IPS-20b (cell line): ENCODE data around the gene PTPRE.

Source experiments
- H3K27ac ChIP-seq: one replicate; pipeline ENCODE4 v1.5.1; 2013; ENCODE audit warnings: low read length
- H3K27me3 ChIP-seq: 2 replicates; pipeline ENCODE4 v1.6.1; 2013; ENCODE audit warnings: mild to moderate bottlenecking, low read length, inconsistent platforms; ENCODE audit not compliant: insufficient read depth
- H3K36me3 ChIP-seq: 2 replicates; pipeline ENCODE4 v1.6.1; 2013; ENCODE audit warnings: low read depth, mild to moderate bottlenecking, inconsistent platforms, low read length, moderate library complexity; ENCODE audit not compliant: insufficient read depth
- H3K4me1 ChIP-seq: 2 replicates; pipeline ENCODE4 v1.6.1; 2013; ENCODE audit warnings: mild to moderate bottlenecking, control low read depth, inconsistent platforms, low read length, moderate library complexity; ENCODE audit not compliant: insufficient read depth
- H3K4me3 ChIP-seq: 2 replicates; pipeline ENCODE4 v1.5.1; 2013; ENCODE audit warnings: mild to moderate bottlenecking, low read length, inconsistent platforms
- H3K9ac ChIP-seq: 2 replicates; pipeline ENCODE4 v1.6.1; 2013; ENCODE audit warnings: low read depth, mild to moderate bottlenecking, inconsistent platforms, low read length, moderate library complexity
- H3K9me3 ChIP-seq: 2 replicates; pipeline ENCODE4 v1.6.1; 2013; ENCODE audit warnings: mild to moderate bottlenecking, low read depth, low read length, inconsistent platforms; ENCODE audit not compliant: insufficient read depth

Gene PTPRE

DNA sequence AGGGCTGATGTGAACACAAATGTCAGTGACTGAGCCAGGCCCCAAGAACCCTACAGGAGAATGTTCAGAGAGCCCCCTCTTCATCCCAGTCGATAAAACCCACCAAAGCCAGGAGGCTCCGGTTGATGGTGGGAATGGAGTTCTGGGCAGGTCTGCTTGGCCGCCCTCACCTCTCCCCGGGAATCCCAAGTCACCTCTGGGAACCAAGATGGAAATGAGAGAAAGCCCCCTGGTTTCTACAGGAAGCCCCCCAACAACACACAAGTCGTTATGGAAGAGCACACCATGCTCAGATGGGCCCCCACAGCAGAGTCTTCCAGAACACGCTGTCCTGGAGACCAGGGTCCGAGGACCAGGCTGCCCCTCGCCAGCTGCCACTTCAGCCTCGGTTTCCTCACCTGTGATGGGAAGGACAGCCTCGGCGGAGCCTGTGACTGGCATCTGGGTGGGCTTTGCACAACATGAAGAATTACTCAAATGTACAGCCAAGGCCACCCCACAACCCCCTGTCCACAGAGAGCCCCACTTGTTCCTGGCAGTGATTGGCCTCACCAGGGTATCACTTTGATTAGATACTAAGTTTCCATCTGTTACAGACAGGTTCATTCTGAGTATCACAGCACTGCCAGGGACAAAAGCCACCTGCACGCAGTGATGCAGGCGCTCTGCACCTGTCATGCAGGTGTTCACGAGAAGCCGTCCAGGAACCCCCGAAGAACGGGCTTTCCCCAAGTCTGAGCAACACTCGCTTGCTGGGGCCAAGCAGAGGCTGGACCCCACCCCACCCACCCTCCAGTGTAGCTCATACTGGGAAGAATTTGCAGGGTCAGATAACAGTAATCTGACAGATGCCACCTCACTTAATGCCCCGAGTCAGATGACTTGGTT, 161.7 kb downstream of the PTPRE start:
- Histone ChIP-seq H3K4me3 (no peak overlapping the region), H3K9ac (no peak overlapping the region), H3K4me1 (peaks cover 3% of the 10 kb centered on the region; the same call in 1 of the 2 replicates), H3K9me3 (no peaks in the 10 kb centered on the region), H3K36me3 (no peaks in the 10 kb centered on the region), H3K27ac (no peak overlapping the region), H3K27me3 (peaks cover 10% of the 10 kb centered on the region; the same call in 1 of the 2 replicates)

- Histone ChIP-seq H3K4me3 (0 out of 2 replicates have a peak overlapping the region, but pooled peaks have one; percentile 24), H3K27ac (no peak overlapping the region), H3K27me3 (peaks cover 10% of the 10 kb centered on the region; the same call in 1 of the 2 replicates), H3K4me1 (no peaks in the 10 kb centered on the region), H3K36me3 (no peaks in the 10 kb centered on the region), H3K9me3 (no peaks in the 10 kb centered on the region), H3K9ac (no peak overlapping the region)
These were observed 162.6 kb downstream of the PTPRE start for GRCh38 chr10:128069351-128070051.

GRCh38 chr10:128070161-128070560, 163.3 kb downstream of the PTPRE start:
- Histone ChIP-seq H3K36me3 (no peaks in the 10 kb centered on the region), H3K27me3 (peaks cover 10% of the 10 kb centered on the region; the same call in 1 of the 2 replicates), H3K9me3 (no peaks in the 10 kb centered on the region), H3K27ac (no peak overlapping the region), H3K9ac (no peak overlapping the region), H3K4me3 (no peak overlapping the region), H3K4me1 (no peaks in the 10 kb centered on the region)

DNA sequence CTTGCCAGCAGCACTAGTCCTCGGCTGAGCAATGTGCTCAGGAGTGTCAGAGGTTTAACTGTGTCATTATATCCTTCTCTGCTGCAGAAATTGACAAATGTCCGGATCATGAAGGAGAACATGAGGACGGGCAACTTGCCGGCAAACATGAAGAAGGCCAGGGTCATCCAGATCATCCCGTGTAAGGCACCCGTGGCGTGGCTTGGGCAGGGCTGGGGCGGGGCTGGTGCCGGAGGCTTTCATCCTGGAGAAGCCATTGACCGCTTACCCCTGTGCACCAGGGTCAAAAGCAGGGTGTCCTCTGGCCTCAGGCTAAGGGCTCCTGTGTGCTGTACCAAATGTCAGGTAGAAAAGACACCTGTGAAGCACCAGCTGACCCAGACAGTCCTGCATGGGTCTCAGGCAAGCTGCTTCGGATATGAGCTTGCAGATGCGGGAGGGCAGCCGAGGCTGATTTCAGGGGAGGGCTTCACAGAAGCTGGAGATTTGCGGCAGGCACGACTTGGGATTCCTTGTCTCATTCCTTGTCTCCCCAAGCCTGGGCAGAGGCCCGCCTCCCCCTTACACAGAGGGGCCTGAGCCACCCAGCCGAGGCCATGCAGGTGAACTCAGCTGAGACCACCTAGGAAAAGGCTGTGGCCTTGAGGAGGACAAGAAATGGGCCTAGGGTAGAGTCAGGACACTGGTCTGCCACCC, 164.0 kb downstream of the PTPRE start:
- Histone ChIP-seq H3K4me3 (no peak overlapping the region), H3K27me3 (peaks cover 10% of the 10 kb centered on the region; the same call in 1 of the 2 replicates), H3K36me3 (no peaks in the 10 kb centered on the region), H3K27ac (no peak overlapping the region), H3K9ac (no peak overlapping the region), H3K4me1 (no peaks in the 10 kb centered on the region), H3K9me3 (no peaks in the 10 kb centered on the region)

- H3K9me3 ChIP-seq = no peaks in the 10 kb centered on the region
- peaks cover 10% of the 10 kb centered on the region; the same call in 1 of the 2 replicates for H3K27me3 ChIP-seq
- H3K4me3 ChIP-seq = no peak overlapping the region
- H3K4me1 ChIP-seq = no peaks in the 10 kb centered on the region
- H3K9ac ChIP-seq = no peak overlapping the region
- H3K27ac ChIP-seq = no peak overlapping the region
- no peaks in the 10 kb centered on the region for H3K36me3 ChIP-seq
These were observed 164.5 kb downstream of the PTPRE start for GRCh38 chr10:128071417-128071782.

DNA sequence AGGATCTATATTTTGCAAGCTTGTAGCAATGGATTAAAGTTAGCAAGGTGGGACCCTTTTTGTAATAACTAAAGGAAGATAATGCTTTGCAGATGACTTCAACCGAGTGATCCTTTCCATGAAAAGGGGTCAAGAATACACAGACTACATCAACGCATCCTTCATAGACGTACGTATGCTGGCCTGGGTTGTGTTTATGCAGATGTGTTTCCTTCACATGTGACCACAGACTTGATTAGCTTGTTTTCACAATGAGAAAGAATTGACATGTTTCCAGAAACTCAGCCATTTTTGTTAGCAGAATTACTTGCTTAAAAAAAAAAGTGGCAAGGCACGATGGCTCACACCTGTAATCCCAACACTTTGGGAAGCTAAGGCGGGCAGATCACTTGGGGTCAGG, 165.1 kb downstream of the PTPRE start:
- peaks cover 10% of the 10 kb centered on the region; the same call in 1 of the 2 replicates for H3K27me3 ChIP-seq
- no peak overlapping the region for H3K4me3 ChIP-seq
- no peaks in the 10 kb centered on the region for H3K36me3 ChIP-seq
- H3K9me3 ChIP-seq = no peaks in the 10 kb centered on the region
- no peaks in the 10 kb centered on the region for H3K4me1 ChIP-seq
- no peak overlapping the region for H3K27ac ChIP-seq
- no peak overlapping the region for H3K9ac ChIP-seq

DNA sequence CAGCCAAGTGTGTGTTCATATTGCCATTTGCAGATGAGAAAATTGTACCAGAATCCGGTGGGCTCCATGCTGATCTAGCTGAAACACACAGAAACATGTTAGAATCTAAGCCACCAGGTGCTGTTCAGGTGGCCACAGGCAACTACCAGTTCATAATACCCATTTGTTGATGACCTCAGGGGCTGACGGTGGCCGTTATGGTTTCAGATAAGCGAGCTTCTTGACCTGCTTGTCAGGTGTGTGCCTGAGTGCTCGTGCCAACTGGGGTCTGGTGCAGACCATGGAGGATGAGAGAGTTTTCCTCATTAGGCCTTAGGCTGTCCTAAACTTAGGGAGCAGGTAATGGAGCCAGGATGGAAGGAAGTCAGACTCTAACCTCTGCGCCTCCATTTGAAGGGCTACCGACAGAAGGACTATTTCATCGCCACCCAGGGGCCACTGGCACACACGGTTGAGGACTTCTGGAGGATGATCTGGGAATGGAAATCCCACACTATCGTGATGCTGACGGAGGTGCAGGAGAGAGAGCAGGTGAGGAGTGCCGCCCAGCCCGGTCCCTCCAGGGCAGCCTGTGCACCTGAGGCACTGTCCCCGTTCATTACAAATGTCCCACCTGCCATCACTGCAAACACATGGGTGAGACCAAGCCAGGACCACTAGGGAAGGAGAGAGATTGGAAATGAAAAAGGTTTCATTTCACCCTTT, 166.2 kb downstream of the PTPRE start:
- Histone ChIP-seq H3K9ac (no peak overlapping the region), H3K36me3 (no peaks in the 10 kb centered on the region), H3K4me3 (no peak overlapping the region), H3K27ac (no peak overlapping the region), H3K27me3 (peaks cover 10% of the 10 kb centered on the region; the same call in 1 of the 2 replicates), H3K9me3 (no peaks in the 10 kb centered on the region), H3K4me1 (no peaks in the 10 kb centered on the region)

DNA sequence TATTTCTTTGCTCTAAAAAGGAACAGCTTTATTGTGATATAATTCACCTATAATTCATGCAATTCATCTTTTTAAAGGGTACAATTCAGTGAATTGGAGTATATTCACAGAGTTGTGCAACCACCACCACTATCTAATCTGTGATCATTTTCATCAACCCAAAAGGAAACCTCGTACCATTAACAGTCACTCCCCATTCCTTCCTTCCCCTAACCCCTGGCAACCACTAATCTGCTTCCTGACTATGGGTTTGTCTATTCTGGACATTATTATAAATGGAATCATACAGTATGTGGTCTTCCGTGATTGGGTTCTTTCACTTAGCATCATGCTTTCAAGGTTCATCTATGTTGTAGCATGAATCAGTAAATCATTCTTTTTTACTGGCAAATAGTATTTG, 167.0 kb downstream of the PTPRE start:
- Histone ChIP-seq H3K27ac (no peak overlapping the region), H3K4me3 (no peak overlapping the region), H3K4me1 (no peaks in the 10 kb centered on the region), H3K36me3 (no peaks in the 10 kb centered on the region), H3K27me3 (peaks cover 10% of the 10 kb centered on the region; the same call in 1 of the 2 replicates), H3K9me3 (no peaks in the 10 kb centered on the region), H3K9ac (no peak overlapping the region)

DNA sequence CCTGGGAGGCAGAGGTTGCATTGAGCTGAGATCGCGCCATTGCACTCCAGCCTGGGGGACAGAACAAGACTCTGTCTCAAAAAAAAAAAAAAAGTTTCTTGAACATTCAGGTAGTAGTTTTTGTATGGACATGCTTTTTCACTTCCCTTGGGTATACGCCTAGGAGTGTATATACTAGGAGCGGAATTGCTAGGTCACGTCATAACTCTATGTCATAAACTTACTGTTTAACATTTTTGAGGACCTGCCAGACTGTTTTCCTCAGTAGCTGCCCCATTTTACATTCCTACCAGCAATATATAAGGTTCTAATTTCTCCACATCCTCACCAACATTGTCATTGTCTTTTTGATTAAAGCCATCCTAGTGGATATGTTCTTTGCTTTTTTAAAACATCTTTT, 167.7 kb downstream of the PTPRE start:
- H3K9me3 ChIP-seq = no peaks in the 10 kb centered on the region
- H3K27me3 ChIP-seq = peaks cover 9% of the 10 kb centered on the region; the same call in 1 of the 2 replicates
- H3K9ac ChIP-seq = no peak overlapping the region
- no peak overlapping the region for H3K27ac ChIP-seq
- no peaks in the 10 kb centered on the region for H3K4me1 ChIP-seq
- H3K4me3 ChIP-seq = no peak overlapping the region
- no peaks in the 10 kb centered on the region for H3K36me3 ChIP-seq

DNA sequence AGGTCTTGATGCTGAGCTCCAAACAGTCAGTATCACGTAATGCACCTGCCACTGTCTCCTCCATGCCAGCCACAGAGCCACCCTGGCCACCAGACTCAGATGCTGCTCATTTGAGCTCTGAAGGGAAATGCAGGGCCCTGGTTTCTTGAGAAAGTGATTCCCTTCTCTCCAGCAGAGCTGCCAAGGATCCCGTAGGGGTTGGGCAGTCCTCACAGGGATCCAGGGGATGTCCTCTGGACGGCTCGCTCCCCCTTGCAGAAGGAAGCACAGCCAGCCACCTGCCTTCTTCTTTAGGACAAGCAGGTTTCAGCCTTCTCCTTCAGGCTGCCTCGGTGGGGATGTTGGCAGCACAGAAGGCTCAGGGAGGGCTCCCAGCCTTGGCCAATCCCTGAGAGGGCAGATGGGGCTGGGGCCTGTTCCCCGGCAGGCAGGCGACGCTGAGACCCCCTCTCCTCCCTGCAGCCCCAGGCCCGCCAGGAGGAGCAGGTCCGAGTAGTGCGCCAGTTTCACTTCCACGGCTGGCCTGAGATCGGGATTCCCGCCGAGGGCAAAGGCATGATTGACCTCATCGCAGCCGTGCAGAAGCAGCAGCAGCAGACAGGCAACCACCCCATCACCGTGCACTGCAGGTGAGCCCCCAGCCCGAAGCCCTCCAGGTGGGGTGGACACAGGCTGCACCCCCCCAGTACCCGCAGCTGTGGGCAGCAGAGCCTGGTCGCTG, 170.4 kb downstream of the PTPRE start:
- no peaks in the 10 kb centered on the region for H3K27me3 ChIP-seq
- no peak overlapping the region for H3K27ac ChIP-seq
- H3K9me3 ChIP-seq = no peaks in the 10 kb centered on the region
- H3K9ac ChIP-seq = no peak overlapping the region
- no peaks in the 10 kb centered on the region for H3K36me3 ChIP-seq
- H3K4me3 ChIP-seq = no peak overlapping the region
- H3K4me1 ChIP-seq = no peaks in the 10 kb centered on the region
